Mesothelial cell of epicardium (in vitro differentiated cells): Measurements from ENCODE around the gene ME2. TPM values are rescaled to one million over a fixed set of nuclear protein-coding genes. Genes with fewer than 3 reads are reported as not detected.

Experiments
- DNase-seq, 2 experiments: peaks; one replicate each; pipeline ENCODE4 v3.0.0; 2021; ENCODE audit warnings: low spot score in 2 of 2; ENCODE audit not compliant: unreplicated experiment in 2 of 2
- H3K27ac Mint-ChIP-seq: 2 replicates; pipeline ENCODE4 v1.8.0; 2021; ENCODE audit warnings: mixed read lengths
- H3K27me3 Mint-ChIP-seq: 2 replicates; pipeline ENCODE4 v1.8.0; 2021; ENCODE audit warnings: low read depth, mixed read lengths
- H3K36me3 Mint-ChIP-seq: 2 replicates; pipeline ENCODE4 v1.8.0; 2021; ENCODE audit warnings: mixed read lengths
- H3K4me1 Mint-ChIP-seq: 2 replicates; pipeline ENCODE4 v1.8.0; 2021; ENCODE audit warnings: mixed read lengths
- H3K4me3 Mint-ChIP-seq: 2 replicates; pipeline ENCODE4 v1.8.0; 2021; ENCODE audit warnings: mild to moderate bottlenecking, moderate library complexity, mixed read lengths
- H3K9me3 Mint-ChIP-seq: 2 replicates; pipeline ENCODE4 v1.8.0; 2021; ENCODE audit warnings: mixed read lengths
- CTCF ChIP-seq: fragments of 200-600 bp; sonication (generic); IDR thresholded peaks from one replicate; pipeline ENCODE4 v1.5.0; 2021; ENCODE audit warnings: antibody characterized with exemption; ENCODE audit not compliant: unreplicated experiment
- total RNA-seq: library from RNA; stranded (reverse); gene quantifications from 3 replicates; pipeline ENCODE4 v1.2.1, GENCODE V29; 2021

The ME2 gene
- total RNA-seq, 1 donor from 2014 or later, result 37.3 TPM

GRCh38 chr18:50848061-50848551, 30.8 kb upstream of the ME2 start:
- no peak for DNase-seq
- H3K27ac Mint-ChIP-seq, result no peak overlapping the region
- no peaks in the 10 kb centered on the region for H3K36me3 Mint-ChIP-seq
- peaks cover 11% of the 10 kb centered on the region for H3K27me3 Mint-ChIP-seq
- no peak overlapping the region for H3K4me3 Mint-ChIP-seq
- H3K9me3 Mint-ChIP-seq, result peaks cover 3% of the 10 kb centered on the region
- TF ChIP-seq CTCF, result no peak
- H3K4me1 Mint-ChIP-seq, result peaks cover 6% of the 10 kb centered on the region

GRCh38 chr18:50848991-50849390, 29.9 kb upstream of the ME2 start:
- H3K4me1 Mint-ChIP-seq, result peaks cover 6% of the 10 kb centered on the region
- DNase-seq, result no peak
- no peak overlapping the region for H3K27ac Mint-ChIP-seq
- H3K9me3 Mint-ChIP-seq, result peaks cover 3% of the 10 kb centered on the region
- H3K36me3 Mint-ChIP-seq, result no peaks in the 10 kb centered on the region
- H3K4me3 Mint-ChIP-seq, result no peak overlapping the region
- no peak for TF ChIP-seq CTCF
- peaks cover 11% of the 10 kb centered on the region for H3K27me3 Mint-ChIP-seq

GRCh38 chr18:50849419-50849821, 29.5 kb upstream of the ME2 start:
- TF ChIP-seq CTCF, result no peak
- Mint-ChIP-seq H3K27ac (no peak overlapping the region), H3K9me3 (peaks cover 3% of the 10 kb centered on the region), H3K27me3 (peaks cover 11% of the 10 kb centered on the region), H3K36me3 (no peaks in the 10 kb centered on the region), H3K4me1 (peaks cover 6% of the 10 kb centered on the region), H3K4me3 (no peak overlapping the region)
- DNase-seq, result no peak

GRCh38 chr18:50850307-50851065, 28.4 kb upstream of the ME2 start:
- TF ChIP-seq CTCF, result no peak
- Mint-ChIP-seq H3K27me3 (peaks cover 11% of the 10 kb centered on the region), H3K27ac (no peak overlapping the region), H3K4me3 (no peak overlapping the region), H3K36me3 (no peaks in the 10 kb centered on the region), H3K9me3 (peaks cover 3% of the 10 kb centered on the region), H3K4me1 (peaks cover 6% of the 10 kb centered on the region)
- DNase-seq, result no peak

- no peak for TF ChIP-seq CTCF
- Mint-ChIP-seq H3K9me3 (peaks cover 3% of the 10 kb centered on the region), H3K4me3 (no peak overlapping the region), H3K36me3 (no peaks in the 10 kb centered on the region), H3K4me1 (peaks cover 4% of the 10 kb centered on the region), H3K27me3 (peaks cover 2% of the 10 kb centered on the region), H3K27ac (no peak overlapping the region)
- DNase-seq, result no peak
Measured at GRCh38 chr18:50853863-50854271, 25.1 kb upstream of the ME2 start.
